A549 (cell line): Measurements from ENCODE around the gene RBM26.

Experiments used
- EP300 ChIP-seq, 2 experiments: fragments of >200 bp; sonication (Bioruptor Twin); formaldehyde crosslinking; IDR thresholded peaks; 2 replicates in 1 of 2; 3 replicates in 1 of 2; pipeline ENCODE4 v1.6.1; 2016 to 2017
- POLR2A ChIP-seq: IDR thresholded peaks from 2 replicates; pipeline ENCODE4 v1.6.1; 2012; ENCODE audit warnings: mild to moderate bottlenecking, low read length
- TF ChIP-seq, protein P1 (sequence below): fragments of 200-600 bp; sonication (generic); IDR thresholded peaks from 2 replicates; pipeline ENCODE4 v1.6.1; 2016; ENCODE audit warnings: antibody characterized with exemption, mild to moderate bottlenecking, moderate library complexity
- TF ChIP-seq, protein P2 (sequence below): fragments of >200 bp; sonication (Bioruptor Twin); formaldehyde crosslinking; IDR thresholded peaks from 3 replicates; pipeline ENCODE4 v1.5.1; 2016
- TF ChIP-seq, protein P3 (sequence below): fragments of 450-650 bp; IDR thresholded peaks from 2 replicates; pipeline ENCODE4 v1.6.1; 2014; ENCODE audit warnings: antibody characterized with exemption

DNA sequence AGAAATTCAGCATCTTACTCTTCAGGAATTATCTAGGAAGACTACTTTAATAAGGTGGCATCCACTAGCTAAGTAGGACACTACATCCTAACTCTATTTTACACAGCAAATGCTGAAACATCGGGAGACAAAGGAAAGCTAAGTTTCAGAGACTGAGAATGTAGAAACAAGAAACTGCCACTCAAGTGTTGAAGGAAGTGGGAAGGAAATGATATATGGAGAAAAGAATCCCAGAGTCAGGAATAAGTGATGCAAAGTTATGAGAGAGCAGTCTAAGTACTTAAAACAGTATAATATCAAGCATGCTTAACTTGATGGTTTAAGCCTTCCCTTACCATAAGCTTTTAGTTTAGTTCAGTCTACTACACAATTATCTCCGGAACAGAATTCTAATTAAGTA, 52.4 kb downstream of the RBM26 start:
- TF ChIP-seq, protein P1, sequence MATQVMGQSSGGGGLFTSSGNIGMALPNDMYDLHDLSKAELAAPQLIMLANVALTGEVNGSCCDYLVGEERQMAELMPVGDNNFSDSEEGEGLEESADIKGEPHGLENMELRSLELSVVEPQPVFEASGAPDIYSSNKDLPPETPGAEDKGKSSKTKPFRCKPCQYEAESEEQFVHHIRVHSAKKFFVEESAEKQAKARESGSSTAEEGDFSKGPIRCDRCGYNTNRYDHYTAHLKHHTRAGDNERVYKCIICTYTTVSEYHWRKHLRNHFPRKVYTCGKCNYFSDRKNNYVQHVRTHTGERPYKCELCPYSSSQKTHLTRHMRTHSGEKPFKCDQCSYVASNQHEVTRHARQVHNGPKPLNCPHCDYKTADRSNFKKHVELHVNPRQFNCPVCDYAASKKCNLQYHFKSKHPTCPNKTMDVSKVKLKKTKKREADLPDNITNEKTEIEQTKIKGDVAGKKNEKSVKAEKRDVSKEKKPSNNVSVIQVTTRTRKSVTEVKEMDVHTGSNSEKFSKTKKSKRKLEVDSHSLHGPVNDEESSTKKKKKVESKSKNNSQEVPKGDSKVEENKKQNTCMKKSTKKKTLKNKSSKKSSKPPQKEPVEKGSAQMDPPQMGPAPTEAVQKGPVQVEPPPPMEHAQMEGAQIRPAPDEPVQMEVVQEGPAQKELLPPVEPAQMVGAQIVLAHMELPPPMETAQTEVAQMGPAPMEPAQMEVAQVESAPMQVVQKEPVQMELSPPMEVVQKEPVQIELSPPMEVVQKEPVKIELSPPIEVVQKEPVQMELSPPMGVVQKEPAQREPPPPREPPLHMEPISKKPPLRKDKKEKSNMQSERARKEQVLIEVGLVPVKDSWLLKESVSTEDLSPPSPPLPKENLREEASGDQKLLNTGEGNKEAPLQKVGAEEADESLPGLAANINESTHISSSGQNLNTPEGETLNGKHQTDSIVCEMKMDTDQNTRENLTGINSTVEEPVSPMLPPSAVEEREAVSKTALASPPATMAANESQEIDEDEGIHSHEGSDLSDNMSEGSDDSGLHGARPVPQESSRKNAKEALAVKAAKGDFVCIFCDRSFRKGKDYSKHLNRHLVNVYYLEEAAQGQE: no peak
- TF ChIP-seq, protein P2, sequence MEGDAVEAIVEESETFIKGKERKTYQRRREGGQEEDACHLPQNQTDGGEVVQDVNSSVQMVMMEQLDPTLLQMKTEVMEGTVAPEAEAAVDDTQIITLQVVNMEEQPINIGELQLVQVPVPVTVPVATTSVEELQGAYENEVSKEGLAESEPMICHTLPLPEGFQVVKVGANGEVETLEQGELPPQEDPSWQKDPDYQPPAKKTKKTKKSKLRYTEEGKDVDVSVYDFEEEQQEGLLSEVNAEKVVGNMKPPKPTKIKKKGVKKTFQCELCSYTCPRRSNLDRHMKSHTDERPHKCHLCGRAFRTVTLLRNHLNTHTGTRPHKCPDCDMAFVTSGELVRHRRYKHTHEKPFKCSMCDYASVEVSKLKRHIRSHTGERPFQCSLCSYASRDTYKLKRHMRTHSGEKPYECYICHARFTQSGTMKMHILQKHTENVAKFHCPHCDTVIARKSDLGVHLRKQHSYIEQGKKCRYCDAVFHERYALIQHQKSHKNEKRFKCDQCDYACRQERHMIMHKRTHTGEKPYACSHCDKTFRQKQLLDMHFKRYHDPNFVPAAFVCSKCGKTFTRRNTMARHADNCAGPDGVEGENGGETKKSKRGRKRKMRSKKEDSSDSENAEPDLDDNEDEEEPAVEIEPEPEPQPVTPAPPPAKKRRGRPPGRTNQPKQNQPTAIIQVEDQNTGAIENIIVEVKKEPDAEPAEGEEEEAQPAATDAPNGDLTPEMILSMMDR: no peak
- TF ChIP-seq EP300 (IDR thresholded peaks at IDR 0.05) (no peak), POLR2A (no peak)
- TF ChIP-seq, protein P3, sequence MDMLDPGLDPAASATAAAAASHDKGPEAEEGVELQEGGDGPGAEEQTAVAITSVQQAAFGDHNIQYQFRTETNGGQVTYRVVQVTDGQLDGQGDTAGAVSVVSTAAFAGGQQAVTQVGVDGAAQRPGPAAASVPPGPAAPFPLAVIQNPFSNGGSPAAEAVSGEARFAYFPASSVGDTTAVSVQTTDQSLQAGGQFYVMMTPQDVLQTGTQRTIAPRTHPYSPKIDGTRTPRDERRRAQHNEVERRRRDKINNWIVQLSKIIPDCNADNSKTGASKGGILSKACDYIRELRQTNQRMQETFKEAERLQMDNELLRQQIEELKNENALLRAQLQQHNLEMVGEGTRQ: no peak
